ENCODE results near the gene CGRRF1. TPM values are rescaled to one million over a fixed set of nuclear protein-coding genes. Genes with fewer than 3 reads are reported as not detected.

Gene CGRRF1
- polyA plus RNA-seq, 1 of the 3 experiments (the other 2 are of a cell fraction), result 6.4 TPM

GRCh38 chr14:54582334-54582733 is 72.6 kb downstream of the CGRRF1 start:
- Histone ChIP-seq H3K9me3 (peaks cover 4% of the 10 kb centered on the region), H3K79me2 (ENCODE audit: insufficient read depth) (peaks cover 100% of the 10 kb centered on the region), H3K36me3 (replicated peaks in 1 of 2; ENCODE audit: control insufficient read depth in 1 of 2, insufficient read depth in 2 of 2, low read length in 1 of 2) (peaks cover 5 to 33% of the 10 kb centered on the region in 2 experiments), H3K27ac (ENCODE audit: low read depth in 2 of 2, low read length in 1 of 2) (no peak overlapping the region), H3K4me1 (ENCODE audit: control insufficient read depth in 1 of 2, insufficient read depth in 2 of 2, low read depth in 1 of 2, low read length in 1 of 2) (peaks cover 0 to 16% of the 10 kb centered on the region in 2 experiments; a peak in 3 of 4 replicates), H4K20me1 (ENCODE audit: insufficient read depth) (peaks cover 59% of the 10 kb centered on the region), H3K4me3 (ENCODE audit: low read depth in 2 of 2, low read length in 1 of 2) (no peak overlapping the region), H3K9ac (no peak overlapping the region), H3K27me3 (ENCODE audit: insufficient read depth) (no peaks in the 10 kb centered on the region), H3F3A (replicated peaks; ENCODE audit: insufficient read depth) (peaks cover 35% of the 10 kb centered on the region), H3K4me2 (no peak overlapping the region), H3K9me2 (no peaks in the 10 kb centered on the region), H2AFZ (ENCODE audit: low read depth) (no peak overlapping the region)
- DNase-seq, result no peak
- TF ChIP-seq PBX3 (IDR thresholded peaks at IDR 0.05) (no peak), USF1 (IDR thresholded peaks at IDR 0.05; ENCODE audit: borderline replicate concordance, low read depth) (no peak), MXI1 (IDR thresholded peaks at IDR 0.05; ENCODE audit: low read depth, low read length) (no peak), IRF3 (IDR thresholded peaks at IDR 0.05; ENCODE audit: low read depth, low read length) (no peak), FOXJ3 (CRISPR knock-in tag; IDR thresholded peaks at IDR 0.05) (no peak), MEF2A (IDR thresholded peaks at IDR 0.05; ENCODE audit: borderline replicate concordance, low read depth) (no peak), TEAD4 (IDR thresholded peaks at IDR 0.05; ENCODE audit: borderline replicate concordance, insufficient read depth) (no peak), CTCF (IDR thresholded peaks at IDR 0.05) (no peak), SMC3 (IDR thresholded peaks at IDR 0.05; ENCODE audit: low read depth, low read length) (no peak), NRF1 (IDR thresholded peaks at IDR 0.05; ENCODE audit: low read depth, low read length) (no peak), EP300 (IDR thresholded peaks at IDR 0.05; ENCODE audit: borderline replicate concordance in 1 of 2, low read depth in 1 of 2, low read length in 1 of 2) (no peak)
- ChIA-PET CTCF (interaction anchor here (1.0 to 2.2 kb wide), 4 partner anchors 8 to 192 kb away, joined by 3 to 10 read pairs (median 4); no protein-coding TSS in a partner anchor), POLR2A (no interaction called here)
- WGBS (ENCODE audit: low lambda C conversion rate), result 96% methylated on average over 7 of the region's 7 CpGs

GRCh38 chr14:54584097-54584496 is 74.4 kb downstream of the CGRRF1 start:
- POLR2A ChIA-PET, result interaction anchor here (0.5 kb wide), 1 partner anchor 20 kb away, joined by 3 read pairs; no protein-coding TSS in a partner anchor
- Histone ChIP-seq H4K20me1 (ENCODE audit: insufficient read depth) (peaks cover 48% of the 10 kb centered on the region), H3K79me2 (ENCODE audit: insufficient read depth) (peaks cover 100% of the 10 kb centered on the region), H3F3A (replicated peaks; ENCODE audit: insufficient read depth) (peaks cover 30% of the 10 kb centered on the region), H3K36me3 (replicated peaks in 1 of 2; ENCODE audit: control insufficient read depth in 1 of 2, insufficient read depth in 2 of 2, low read length in 1 of 2) (peaks cover 5 to 33% of the 10 kb centered on the region in 2 experiments), H3K9me3 (peaks cover 4% of the 10 kb centered on the region), H3K27ac (ENCODE audit: low read depth in 2 of 2, low read length in 1 of 2) (no peak overlapping the region), H3K9me2 (no peaks in the 10 kb centered on the region), H3K9ac (no peak overlapping the region), H3K4me2 (no peak overlapping the region), H3K27me3 (ENCODE audit: insufficient read depth) (no peaks in the 10 kb centered on the region), H3K4me1 (ENCODE audit: control insufficient read depth in 1 of 2, insufficient read depth in 2 of 2, low read depth in 1 of 2, low read length in 1 of 2) (peaks cover 0 to 9% of the 10 kb centered on the region in 2 experiments; a peak in 2 of 4 replicates), H2AFZ (ENCODE audit: low read depth) (no peak overlapping the region), H3K4me3 (ENCODE audit: low read depth in 2 of 2, low read length in 1 of 2) (no peak overlapping the region)
- TF ChIP-seq JUND (IDR thresholded peaks at IDR 0.05) (no peak), GABPA (IDR thresholded peaks at IDR 0.05; ENCODE audit: low read depth) (no peak), NFIC (IDR thresholded peaks at IDR 0.05; ENCODE audit: borderline replicate concordance) (no peak), TEAD4 (IDR thresholded peaks at IDR 0.05; ENCODE audit: borderline replicate concordance, insufficient read depth) (no peak), SMC3 (IDR thresholded peaks at IDR 0.05; ENCODE audit: low read depth, low read length) (no peak), RCOR1 (IDR thresholded peaks at IDR 0.05; ENCODE audit: low read length) (no peak), FOXM1 (IDR thresholded peaks at IDR 0.05; ENCODE audit: low read depth) (no peak), TAF1 (IDR thresholded peaks at IDR 0.05; ENCODE audit: borderline replicate concordance, low read depth, low read length) (no peak), TCF12 (IDR thresholded peaks at IDR 0.05) (no peak)
- CTCF ChIA-PET, result interaction anchor here (1.8 kb wide), 1 partner anchor 10 kb away, joined by 4 read pairs; no protein-coding TSS in a partner anchor
- WGBS (ENCODE audit: low lambda C conversion rate), result 94% methylated on average over 1 of the region's 1 CpG
- DNase-seq, result no peak
